HG02678 (cell line): ENCODE measurements around the gene HADHA.
"Not testable (repeated sequence)": the region's sequence is repeated elsewhere in the genome, so short reads cannot be mapped to it uniquely, and the experiment has no call there.

Experiments
- ATAC-seq: cut with Tn5 transposase; IDR thresholded peaks from one replicate; pipeline ENCODE4 v1.9.1; 2021; ENCODE audit warnings: mild to moderate bottlenecking, moderate library complexity; ENCODE audit not compliant: unreplicated experiment

HADHA gene

DNA sequence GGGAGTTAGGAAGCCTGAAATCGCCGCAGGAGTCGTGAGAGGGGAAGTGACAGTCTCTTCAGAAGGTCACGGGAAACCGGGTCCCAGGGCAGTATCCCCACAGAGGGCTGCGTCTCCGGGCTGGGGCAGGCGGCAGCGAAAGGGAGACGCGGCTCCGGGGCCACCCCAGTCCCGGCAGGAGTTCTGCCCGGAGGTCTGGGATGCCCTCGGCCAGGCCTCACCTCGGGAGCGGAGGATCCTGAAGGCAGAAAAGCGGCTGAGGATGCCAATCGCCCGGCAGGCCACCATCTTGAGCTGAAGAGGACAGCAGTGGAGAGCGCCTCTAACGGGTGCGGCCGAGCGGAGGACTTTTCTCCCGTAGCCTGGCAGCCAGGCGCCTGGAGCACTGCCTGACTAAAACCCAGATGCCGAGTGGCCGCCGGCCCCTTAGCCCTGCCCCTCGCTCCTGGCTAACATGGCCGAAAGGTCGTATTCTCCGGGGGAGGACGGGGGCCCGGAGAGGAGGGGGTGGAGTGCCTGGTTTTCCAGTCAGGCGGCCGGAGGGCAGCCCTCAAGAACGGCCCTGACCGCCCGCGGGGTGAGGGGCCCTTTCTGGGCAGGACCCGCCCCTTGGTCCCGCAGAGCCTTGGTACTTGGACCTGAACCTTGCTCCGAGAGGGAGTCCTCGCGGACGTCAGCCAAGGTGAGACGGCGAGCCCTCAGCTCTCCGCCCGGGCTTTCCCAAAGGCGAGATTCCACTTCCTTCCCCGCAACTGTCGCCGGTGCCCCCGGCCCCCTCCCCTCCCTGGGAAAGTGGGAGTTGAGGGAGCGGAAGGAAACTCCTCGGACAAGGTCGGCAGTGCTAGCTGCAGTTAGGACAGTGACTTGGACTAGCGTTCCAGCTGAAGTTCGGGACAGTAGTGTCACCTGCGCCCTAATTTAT lies at the start of gene HADHA, which contains the start of gene HADHB:
TSS of gene HADHA (minus strand) at position 324 of the 922 bp plus-strand sequence. CDS start at position 288, 36 bp downstream.
TSS of gene HADHB (plus strand) at position 631 of the 922 bp plus-strand sequence. CDS start 9,316 bp downstream, outside the sequence.
- peak; percentile 68 for ATAC-seq

DNA sequence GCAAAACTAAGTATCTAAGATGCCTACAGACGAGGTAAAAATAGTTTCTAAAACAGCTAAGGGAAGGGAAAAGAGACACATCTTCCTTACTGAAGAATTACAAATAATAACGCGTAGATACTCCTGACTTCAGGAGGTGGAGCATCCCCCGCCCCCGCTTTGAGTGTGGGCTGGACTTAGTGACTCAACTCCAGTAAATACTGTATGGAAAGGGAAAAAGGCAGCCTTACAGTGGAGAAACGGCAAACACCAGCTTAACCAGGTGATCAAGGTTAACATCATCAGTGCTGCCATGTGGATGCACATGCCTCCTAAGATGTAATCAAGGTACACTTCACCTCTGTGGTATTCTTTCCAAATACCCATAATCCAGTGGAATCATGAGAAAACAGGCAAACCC lies 48.2 kb upstream of the HADHA start:
- ATAC-seq, result no peak

DNA sequence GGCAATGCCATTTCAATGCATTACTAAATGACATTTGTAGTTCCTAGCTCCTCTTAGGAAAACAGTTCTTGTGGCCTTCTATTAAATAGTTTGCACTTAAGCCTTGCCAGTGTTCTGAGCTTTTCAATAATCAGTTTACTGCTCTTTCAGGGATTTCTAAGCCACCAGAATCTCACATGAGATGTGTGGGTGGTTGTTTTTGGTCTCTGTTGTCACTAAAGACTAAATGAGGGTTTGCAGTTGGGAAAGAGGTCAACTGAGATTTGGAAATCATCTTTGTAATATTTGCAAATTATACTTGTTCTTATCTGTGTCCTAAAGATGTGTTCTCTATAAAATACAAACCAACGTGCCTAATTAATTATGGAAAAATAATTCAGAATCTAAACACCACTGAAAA lies 45.6 kb upstream of the HADHA start:
- ATAC-seq, result no peak

DNA sequence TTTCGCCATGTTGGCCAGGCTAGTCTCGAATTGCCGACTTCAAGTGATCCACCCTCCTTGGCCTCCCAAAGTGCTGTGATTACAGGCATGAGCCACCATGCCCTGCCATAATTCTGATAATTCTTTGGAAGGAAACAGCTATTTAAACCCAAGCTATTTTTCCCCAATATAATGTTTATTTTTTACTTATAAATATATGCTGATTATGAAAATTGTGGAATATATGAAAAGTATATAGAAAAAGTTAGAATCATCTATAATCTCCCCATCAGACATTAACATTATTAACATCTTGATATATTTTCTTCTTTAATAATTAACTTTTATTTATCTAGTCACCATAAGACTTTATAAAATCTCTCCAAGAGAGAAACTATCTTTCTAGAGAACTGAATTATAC lies 41.5 kb upstream of the HADHA start:
- no peak for ATAC-seq

DNA sequence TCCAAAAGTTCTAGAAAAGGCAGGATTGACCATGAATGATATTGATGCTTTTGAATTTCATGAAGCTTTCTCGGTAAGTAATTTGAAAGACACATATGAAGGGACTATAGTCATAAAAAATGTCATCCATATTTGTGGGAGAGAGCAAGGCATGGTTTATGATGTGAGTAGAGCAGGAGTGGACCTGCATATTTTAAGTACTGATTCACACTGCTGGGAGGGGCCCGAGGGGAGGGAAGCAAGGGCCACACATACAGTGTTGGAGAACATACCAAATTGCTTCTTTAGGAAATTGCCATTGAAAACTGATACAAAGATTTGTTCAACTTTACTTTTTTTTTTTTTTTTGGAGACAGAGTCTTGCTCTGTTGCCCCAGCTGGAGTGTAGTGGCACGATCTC lies 39.7 kb upstream of the HADHA start:
- no peak for ATAC-seq

DNA sequence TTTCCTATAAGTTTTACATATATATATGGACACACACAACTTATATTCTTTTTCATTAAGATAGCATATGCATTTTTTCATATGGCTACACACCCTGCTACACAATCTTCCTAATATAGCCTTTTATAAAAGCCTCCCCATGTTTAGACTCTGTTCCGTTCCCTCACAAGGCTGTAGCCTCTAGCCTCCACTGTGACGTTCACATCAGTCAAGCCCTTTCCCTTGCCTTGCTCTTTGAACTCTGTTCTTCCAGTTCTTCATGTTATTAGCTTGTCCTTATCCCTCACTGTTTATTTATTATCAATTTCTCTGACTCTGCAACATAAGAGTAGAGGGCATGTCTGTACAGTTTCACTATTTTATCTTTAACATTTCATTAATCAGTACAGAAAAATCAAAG lies 39.2 kb upstream of the HADHA start:
- no peak for ATAC-seq

DNA sequence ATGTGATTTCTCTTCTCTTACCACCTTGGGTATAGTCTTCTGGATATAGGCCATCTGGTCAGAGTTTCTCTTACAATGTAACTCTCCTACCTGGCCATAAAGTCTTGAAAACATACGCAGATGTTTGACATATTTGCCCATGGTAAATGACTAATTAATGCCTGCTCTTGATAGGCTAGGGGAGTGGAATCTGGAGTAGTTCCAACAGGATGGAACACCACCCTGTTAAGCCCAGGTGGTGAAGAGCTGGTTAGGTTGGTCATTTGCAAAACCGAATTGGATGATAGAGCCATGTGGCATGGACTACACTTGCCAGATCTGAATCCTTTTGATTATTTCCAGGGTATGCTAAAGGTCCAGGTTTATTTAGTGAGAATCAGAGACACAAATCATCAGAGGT lies 36.8 kb upstream of the HADHA start:
- no peak for ATAC-seq

DNA sequence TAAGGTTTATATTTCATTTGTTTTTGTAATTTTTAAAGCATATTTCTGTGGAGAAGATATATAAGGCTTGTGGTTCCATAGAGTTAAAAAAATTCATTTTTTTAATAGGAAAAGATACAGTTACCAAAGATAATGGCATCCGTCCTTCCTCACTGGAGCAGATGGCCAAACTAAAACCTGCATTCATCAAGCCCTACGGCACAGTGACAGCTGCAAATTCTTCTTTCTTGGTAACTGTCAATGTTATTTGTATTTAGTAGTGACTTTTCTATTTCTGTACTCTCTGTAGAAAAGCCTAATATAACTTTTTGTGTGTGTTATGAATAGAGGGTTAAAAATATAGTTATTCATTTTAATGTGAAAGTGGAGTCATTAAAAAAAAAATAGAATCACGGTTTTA lies 35.5 kb upstream of the HADHA start:
- no peak for ATAC-seq

DNA sequence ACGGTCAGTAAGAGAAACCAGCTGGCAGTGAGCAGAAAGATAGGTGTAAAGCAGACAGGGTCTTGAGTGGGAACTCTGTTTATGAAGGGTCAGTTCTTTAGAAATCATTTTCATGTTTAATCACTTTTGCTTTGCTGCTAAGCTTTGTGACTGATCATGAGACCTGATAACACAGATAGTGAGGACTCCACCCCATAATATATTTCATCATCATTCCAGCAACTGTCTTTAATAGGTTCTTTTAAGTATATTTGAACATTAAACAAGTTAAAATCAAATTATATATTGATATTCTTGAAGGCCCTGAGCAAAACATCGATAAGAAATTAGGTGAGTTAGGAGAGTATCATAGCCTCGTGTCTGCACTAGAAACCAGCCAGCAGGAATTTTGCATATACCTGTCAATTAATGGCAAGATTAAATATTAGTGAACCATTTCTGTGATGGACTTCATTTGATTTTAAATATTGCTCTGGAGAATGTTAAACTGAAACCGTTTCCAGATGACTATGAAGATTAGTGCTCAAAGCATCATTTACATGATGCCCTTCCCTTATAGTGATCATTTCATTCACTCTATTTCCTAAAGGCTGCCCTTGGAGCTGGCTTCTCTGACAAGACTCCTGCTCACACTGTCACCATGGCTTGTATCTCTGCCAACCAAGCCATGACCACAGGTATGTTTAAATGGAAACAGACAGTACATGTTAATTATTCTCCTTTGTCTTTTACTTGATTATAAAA lies 32.2 kb upstream of the HADHA start:
- no peak for ATAC-seq

DNA sequence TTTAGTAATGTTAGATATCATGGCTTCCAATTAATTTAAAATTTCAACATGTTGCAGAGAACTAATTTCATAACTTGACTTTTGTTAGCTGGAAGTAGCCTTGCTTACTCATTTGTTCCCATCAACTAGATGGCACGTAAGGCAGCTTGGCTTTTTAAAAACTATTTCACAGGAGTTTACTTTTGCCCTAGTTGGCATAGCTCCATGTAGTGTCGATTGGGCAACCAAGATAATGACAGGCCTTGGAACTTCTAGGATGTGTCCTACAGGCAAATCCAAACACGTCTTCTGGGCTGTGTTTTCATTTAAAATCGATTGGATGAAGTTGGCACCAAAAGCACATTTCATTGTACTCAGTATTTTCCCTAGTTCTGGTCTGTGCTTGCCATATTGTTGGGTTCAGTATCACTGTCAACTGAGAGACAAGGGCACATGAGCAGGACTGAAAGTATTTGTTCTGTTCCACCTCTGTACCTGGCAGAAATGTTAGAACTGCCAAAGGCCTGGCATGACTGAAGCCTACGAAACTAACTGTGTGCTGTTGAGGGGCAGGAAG lies 29.7 kb upstream of the HADHA start:
- ATAC-seq, result no peak

DNA sequence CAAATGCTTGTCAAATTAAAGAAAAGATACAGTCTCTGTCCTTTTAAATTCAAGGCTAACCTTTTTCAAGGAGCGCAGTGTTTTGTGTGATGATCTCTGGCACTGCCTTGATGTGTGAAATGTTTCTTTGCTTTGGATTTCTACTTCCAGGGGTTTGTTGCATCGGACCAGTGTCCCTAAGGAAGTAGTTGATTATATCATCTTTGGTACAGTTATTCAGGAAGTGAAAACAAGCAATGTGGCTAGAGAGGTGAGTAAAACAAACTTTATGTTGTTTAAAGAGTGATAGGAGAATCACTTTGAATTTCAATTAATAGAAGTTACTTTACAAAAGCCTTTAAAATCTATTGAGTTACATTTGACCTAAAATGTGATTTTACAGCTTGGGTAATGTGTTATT lies 29.1 kb upstream of the HADHA start:
- ATAC-seq, result no peak

DNA sequence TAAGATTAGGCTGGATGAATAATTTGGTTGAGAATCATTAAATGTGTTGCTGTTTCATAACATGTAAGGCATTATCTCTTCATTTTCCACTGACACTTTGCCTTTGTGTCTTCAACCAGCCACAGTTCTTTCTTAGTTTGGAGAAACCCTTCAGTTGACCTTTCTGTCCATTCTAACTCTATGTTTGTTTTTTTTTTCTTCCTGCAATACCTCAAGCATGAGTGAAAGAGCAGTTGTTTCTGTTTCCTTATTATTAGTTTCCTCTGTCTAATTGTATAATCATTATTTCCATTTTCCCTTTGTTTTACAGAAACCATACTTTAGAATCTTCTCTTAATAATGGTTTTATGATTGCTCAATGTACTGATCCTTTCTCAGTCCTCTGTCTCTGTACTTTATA lies 25.9 kb upstream of the HADHA start:
- ATAC-seq, result no peak

DNA sequence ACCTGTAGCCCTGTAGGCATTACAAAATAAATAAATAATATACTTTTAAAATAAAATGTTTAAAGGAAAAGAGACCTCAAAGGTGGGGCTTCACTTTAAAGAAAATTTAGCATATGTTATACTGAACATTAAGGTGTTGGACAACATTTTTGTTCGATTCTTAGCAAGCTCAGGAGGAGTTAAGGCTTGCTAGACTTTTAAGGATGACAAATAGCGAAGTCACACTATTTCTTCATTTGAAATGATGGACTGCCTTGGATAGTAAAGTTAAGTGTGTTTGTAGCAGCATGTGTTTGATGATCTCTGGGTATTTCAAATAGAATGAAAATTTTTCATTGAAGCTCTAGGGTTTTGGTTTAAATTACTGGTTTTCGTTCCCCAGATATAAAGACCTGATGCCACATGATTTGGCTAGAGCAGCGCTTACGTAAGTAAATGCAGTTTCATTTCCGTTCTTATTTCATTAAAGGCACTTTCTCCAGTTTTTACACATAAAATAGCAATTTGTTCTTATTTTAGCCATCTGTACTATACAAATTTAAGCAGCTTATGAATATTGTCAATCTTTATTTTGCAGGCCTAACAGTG lies 25.2 kb upstream of the HADHA start:
- no peak for ATAC-seq

DNA sequence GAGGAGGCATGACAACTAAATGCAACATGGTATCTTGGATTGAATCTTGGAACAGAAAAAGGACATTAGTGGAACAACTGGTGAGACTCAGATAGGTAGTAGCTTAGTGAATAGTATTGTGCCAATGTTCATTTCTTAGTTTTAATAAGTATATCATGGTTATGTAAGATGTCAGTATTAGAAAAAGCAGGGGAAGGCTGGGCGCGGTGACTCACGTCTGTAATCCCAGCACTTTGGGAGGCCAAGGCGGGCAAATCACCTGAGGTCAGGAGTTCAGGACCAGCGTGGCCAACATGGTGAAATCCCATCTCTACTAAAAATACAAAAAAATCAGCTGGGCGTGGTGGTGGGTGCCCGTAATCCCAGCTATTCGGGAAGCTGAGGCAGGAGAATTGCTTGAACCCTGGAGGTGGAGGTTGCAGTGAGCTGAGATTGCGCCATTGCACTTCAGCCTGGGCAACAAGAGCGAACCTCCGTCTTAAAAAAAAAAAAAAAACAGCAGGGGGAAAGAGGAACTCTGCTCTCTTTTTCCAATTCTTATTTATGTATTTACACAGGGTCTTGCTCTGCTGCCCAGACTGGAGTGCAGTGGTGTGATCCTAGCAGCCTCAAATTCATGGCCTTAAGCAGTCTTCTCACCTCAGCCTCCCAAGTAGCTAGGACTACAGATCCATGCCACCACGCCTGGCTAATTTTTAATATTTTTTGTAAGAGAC lies 24.4 kb upstream of the HADHA start:
- not testable (repeated sequence) for ATAC-seq

DNA sequence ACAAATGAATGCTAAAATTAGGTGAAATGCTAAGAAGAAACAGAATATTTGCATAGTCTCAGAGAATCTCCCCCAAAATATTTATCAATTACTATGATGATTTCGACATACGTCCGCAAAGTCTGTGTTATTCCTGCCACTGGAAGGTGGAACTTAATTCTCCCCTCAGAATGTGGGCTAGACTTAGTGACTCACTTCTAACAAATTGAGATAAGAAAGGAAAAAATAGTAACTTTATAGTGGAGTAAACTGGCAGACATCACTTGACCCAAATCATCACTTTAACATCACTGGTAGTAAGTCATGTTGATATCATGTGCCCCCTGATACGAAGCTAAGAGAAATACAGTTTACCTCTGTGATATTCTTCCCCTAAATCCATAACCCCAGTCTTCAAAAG lies 23.8 kb upstream of the HADHA start:
- ATAC-seq, result no peak

DNA sequence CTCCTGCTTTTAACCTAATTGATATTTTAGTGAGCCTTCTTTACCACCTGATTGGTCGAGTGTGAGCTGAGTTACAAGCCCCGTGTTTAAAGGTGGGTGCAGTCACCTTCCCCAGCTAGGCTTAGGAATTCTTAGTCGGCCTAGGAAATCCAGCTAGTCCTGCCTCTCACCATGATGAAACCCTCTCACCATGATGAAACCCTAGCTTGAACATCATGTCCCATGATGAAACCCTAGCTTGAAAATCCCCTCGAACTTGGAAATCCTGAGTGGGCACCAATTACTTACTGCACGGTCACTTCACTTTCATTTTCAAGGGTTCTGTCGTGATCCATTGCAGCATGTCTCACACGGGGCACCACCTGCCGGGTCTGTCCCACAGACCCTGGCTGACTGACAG lies 14.4 kb upstream of the HADHA start:
- not testable (repeated sequence) for ATAC-seq

DNA sequence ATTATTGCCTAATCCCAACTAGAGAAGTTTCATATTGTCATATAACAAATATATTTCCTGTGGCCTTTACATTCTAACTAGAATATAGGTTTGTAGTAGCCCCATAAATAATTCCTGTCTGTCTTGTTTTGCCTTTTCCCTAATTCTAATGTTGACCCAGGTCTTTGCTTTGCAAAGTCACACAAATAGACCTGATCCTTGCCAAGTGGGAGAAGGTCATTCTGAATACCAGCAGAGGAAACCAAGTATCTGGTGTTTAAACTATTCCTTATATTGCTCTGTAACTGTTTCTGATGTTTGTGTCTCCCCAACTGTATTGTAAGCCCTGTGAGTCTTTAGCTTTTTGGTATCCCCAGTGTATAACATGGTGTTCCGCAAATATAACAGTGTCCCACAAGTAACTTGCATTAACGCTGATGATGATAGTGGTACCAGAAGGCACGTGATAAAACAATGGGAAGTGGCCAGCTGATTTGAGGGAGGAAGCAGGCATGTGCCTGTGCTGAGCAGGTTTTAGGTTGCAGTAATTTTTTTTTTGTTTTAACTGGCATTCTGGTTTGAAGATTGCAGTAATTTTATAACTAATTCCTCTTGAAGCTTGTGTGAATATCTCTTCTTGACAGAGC lies 11.4 kb upstream of the HADHA start:
- ATAC-seq, result no peak

DNA sequence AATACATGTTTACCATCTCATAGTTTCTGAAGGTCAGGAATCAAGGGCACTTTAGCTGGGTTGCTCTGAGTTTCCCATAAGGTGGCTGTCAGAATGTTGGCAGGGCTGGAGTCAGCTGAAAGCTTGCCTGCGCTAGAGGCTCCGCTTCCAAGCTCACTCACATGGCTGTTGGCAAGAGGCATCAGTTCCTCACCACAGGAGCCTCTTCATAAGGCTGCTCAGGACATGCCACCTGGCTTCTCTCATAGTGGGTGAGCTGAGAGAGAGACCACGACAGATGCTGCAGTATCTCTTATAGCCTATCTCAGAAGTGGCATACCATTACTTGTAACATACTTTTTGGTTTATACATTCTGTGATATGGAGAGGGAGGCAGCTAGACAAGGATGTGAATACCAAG lies 7.5 kb upstream of the HADHA start:
- no peak for ATAC-seq

DNA sequence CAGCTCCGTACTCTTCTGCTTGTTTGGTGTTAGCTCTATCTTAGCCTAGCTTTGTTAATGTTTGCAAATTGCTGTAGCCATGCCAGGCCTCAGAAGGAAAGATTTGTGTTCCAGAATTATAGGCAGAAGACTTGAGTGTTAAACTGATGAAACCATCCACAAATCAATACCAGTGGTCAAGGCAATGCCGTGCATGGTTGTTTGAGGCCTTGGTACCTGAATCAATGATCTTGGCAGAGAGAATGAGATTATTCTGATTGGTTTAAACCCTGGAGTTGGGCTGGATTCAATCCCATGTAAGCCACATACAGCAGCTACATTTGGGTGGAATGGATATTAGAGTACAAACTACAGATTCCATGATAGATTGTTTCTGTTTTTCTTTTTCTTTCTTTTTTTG lies 5.2 kb upstream of the HADHA start:
- no peak for ATAC-seq

DNA sequence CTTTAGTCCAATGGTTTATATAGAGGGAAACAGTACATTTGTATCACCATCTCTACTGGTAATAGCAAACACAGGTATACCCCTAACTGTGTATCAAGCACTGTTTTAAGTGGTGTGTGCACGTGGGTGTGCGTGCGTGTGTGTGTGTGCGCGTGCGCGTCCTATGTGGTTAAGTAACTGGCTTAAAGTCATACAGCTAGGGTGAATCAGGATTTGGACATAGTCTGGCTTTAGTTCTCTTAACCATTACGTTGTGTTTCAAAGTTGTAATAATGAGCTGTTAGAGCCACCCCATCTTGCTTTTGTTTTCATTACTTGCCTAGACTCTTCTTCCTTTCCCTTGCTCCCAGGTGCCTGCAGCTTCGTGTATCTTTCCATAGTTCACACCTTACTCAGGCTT lies 2.4 kb upstream of the HADHA start:
- ATAC-seq, result no peak
